ENCODE data around the gene ZNF66.
"Not testable (repeated sequence)": the region's sequence is repeated elsewhere in the genome, so short reads cannot be mapped to it uniquely, and the experiment has no call there.

The ZNF66 gene

GRCh38 chr19:20776083-20777076, at the start of gene ZNF66:
Gene ZNF66 (plus strand): TSS chr19:20776304. CDS start chr19:20776448, 144 bp downstream.
- peak; percentile 84 to 93 for DNase-seq (ENCODE audit: low read depth in 2 of 2)

- not testable (repeated sequence) for DNase-seq (ENCODE audit: low read depth in 2 of 2)
These were observed 25.9 kb upstream of the ZNF66 start for GRCh38 chr19:20750169-20750568.

- DNase-seq (ENCODE audit: low read depth in 2 of 2): not testable (repeated sequence)
These were observed 23.8 kb upstream of the ZNF66 start for GRCh38 chr19:20752291-20752690.

- DNase-seq (ENCODE audit: low read depth in 2 of 2): not testable (repeated sequence)
These were observed 6.8 kb upstream of the ZNF66 start for GRCh38 chr19:20769225-20769736.

- no peak for DNase-seq (ENCODE audit: low read depth in 2 of 2)
These were observed 11.7 kb downstream of the ZNF66 start for GRCh38 chr19:20787786-20788185.

GRCh38 chr19:20791806-20792205, 15.7 kb downstream of the ZNF66 start:
- no peak for DNase-seq (ENCODE audit: low read depth in 2 of 2)

GRCh38 chr19:20806311-20807262, 30.5 kb downstream of the ZNF66 start:
- DNase-seq (ENCODE audit: low read depth in 2 of 2): not testable (repeated sequence)

- DNase-seq (ENCODE audit: low read depth in 2 of 2): no peak
These were observed 64.3 kb downstream of the ZNF66 start for GRCh38 chr19:20840371-20840770.
